HFF-Myc (cell line): Measurements from ENCODE around the gene PPP1R27.

Experiments used
- DNase-seq: peaks from one replicate; pipeline ENCODE4 v3.0.0-alpha.2; 2011; ENCODE audit warnings: low read depth; ENCODE audit errors: extremely low read depth
- H3K4me3 ChIP-seq: replicated peaks from 2 replicates; pipeline ENCODE4 v1.5.1; 2011; ENCODE audit warnings: low read depth, mild to moderate bottlenecking, control low read depth, low read length
- CTCF ChIP-seq: IDR thresholded peaks from 2 replicates; pipeline ENCODE4 v1.5.1; 2012; ENCODE audit warnings: mild to moderate bottlenecking, low read depth, low read length, control low read depth; ENCODE audit errors: missing control alignments

The PPP1R27 gene

GRCh38 chr17:81803728-81804558, 30.9 kb downstream of the PPP1R27 start, which contains the start of gene GCGR:
TSS of gene GCGR (plus strand) at chr17:81804150. CDS start at chr17:81809019, 4,869 bp downstream.
- no peak for TF ChIP-seq CTCF
- no peak for DNase-seq
- no peak within 1 kb of the TSS for H3K4me3 ChIP-seq

- no peak for DNase-seq
- no peak overlapping the region for H3K4me3 ChIP-seq
- TF ChIP-seq CTCF = no peak
These were observed 31.8 kb downstream of the PPP1R27 start for GRCh38 chr17:81802856-81803643.

GRCh38 chr17:81802048-81802758, 32.6 kb downstream of the PPP1R27 start:
- no peak overlapping the region for H3K4me3 ChIP-seq
- DNase-seq = no peak
- TF ChIP-seq CTCF = no peak

GRCh38 chr17:81801327-81801726, 33.5 kb downstream of the PPP1R27 start:
- DNase-seq = no peak
- no peak for TF ChIP-seq CTCF
- H3K4me3 ChIP-seq = no peak overlapping the region

GRCh38 chr17:81794509-81794908, 40.3 kb downstream of the PPP1R27 start:
- H3K4me3 ChIP-seq = no peak overlapping the region
- TF ChIP-seq CTCF = no peak
- DNase-seq = no peak

GRCh38 chr17:81794074-81794476, 40.8 kb downstream of the PPP1R27 start:
- no peak for TF ChIP-seq CTCF
- DNase-seq = no peak
- no peak overlapping the region for H3K4me3 ChIP-seq
